GM10248 (cell line): ENCODE measurements around the gene ENC1.

ENCODE experiments used
- CTCF ChIA-PET: fragments of 300-600 bp; sonication (Branson Sonifier 250); formaldehyde crosslinking; extraction: SDS; loops from one replicate; lab custom pipeline; 2021; ENCODE audit warnings: antibody characterized with exemption; lab: Yijun Ruan, JAX
- POLR2A ChIA-PET: fragments of 350-650 bp; sonication (Branson Sonifier 250); formaldehyde crosslinking; extraction: SDS; loops from one replicate; lab custom pipeline; 2020; ENCODE audit warnings: antibody characterized with exemption; lab: Yijun Ruan, JAX
- DNase-seq: peaks from one replicate; pipeline ENCODE4 v3.0.0; 2012; ENCODE audit errors: extremely low spot score
- TF ChIP-seq, protein P1 (sequence below): IDR thresholded peaks from 2 replicates; pipeline ENCODE4 v1.5.1; 2012; ENCODE audit warnings: mild to moderate bottlenecking, low read depth; ENCODE audit errors: extremely low read depth, missing control alignments, control extremely low read depth

Gene ENC1

DNA sequence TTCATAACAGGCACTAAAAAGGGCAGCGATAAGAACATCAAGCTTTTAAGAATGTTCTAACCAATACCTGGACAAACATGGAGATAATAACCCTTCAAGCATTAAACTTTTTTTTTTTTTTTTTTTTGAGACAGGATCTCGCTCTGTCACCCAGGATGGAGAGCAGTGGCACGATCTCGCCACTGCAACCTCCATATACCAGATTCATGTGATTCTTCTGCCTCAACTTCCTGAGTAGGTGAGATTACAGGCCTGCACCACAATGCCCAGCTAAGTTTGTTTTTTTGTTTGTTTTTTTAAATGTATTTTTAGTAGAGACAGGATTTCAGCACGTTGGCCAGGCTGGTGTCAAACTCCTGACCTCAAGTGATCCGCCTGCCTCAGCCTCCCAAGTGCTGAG is 14.7 kb upstream of the ENC1 start:
- ChIA-PET CTCF (interaction anchor here (1.1 to 2.0 kb wide), 2 partner anchors 9 to 753 kb away, joined by 3 to 15 read pairs; no protein-coding TSS in a partner anchor), POLR2A (no interaction called here)
- no peak for DNase-seq
- TF ChIP-seq, protein P1, sequence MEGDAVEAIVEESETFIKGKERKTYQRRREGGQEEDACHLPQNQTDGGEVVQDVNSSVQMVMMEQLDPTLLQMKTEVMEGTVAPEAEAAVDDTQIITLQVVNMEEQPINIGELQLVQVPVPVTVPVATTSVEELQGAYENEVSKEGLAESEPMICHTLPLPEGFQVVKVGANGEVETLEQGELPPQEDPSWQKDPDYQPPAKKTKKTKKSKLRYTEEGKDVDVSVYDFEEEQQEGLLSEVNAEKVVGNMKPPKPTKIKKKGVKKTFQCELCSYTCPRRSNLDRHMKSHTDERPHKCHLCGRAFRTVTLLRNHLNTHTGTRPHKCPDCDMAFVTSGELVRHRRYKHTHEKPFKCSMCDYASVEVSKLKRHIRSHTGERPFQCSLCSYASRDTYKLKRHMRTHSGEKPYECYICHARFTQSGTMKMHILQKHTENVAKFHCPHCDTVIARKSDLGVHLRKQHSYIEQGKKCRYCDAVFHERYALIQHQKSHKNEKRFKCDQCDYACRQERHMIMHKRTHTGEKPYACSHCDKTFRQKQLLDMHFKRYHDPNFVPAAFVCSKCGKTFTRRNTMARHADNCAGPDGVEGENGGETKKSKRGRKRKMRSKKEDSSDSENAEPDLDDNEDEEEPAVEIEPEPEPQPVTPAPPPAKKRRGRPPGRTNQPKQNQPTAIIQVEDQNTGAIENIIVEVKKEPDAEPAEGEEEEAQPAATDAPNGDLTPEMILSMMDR, result no peak

DNA sequence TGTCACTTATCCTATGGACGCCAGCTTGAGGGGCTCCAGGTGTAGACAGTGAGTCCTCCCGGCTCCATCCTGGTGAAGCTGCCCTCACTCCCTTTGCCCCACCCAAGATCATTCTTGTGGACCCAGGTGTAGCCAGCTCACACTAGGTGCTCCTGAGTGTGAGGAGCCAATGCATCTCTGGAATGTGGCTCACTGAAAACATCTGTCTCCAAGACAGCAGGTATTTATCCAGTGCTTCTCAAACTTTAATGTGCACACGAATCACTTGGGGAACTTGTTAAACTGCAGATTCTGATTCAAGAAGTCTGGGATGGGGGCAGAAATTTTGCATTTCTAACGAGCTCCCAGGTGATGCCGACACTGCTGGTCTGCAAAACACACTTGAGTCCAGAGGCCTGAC is 13.5 kb upstream of the ENC1 start:
- DNase-seq, result no peak
- ChIA-PET CTCF (interaction anchor here (1.6 to 2.4 kb wide), 3 partner anchors 8 to 752 kb away, joined by 4 to 15 read pairs (median 6); partner anchors contain the start of gene ENC1), POLR2A (no interaction called here)
- TF ChIP-seq, protein P1, result no peak

DNA sequence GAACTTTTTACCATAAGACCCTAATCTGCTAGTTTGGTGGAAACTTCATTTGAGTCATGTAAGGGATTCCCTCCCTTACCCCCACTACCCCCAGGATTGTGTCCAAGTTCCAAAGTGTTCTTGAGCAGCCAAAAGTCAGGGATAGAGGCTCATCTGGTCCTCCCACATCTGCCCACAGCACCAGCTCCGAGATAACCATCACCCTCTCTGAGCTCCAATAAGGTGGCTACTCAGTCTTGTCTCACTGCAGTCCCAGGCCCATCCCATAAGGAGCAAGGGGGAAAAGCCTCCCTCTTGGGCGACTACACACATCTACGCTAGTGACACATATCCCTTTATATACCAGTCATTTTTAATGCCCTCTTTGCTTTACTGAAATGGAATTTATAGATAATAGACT is 12.0 kb upstream of the ENC1 start:
- CTCF ChIA-PET, result interaction anchor here (1.1 to 2.4 kb wide), 2 partner anchors 10 to 750 kb away, joined by 4 to 6 read pairs; no protein-coding TSS in a partner anchor
- TF ChIP-seq, protein P1, result no peak
- no peak for DNase-seq
- POLR2A ChIA-PET, result no interaction called here

DNA sequence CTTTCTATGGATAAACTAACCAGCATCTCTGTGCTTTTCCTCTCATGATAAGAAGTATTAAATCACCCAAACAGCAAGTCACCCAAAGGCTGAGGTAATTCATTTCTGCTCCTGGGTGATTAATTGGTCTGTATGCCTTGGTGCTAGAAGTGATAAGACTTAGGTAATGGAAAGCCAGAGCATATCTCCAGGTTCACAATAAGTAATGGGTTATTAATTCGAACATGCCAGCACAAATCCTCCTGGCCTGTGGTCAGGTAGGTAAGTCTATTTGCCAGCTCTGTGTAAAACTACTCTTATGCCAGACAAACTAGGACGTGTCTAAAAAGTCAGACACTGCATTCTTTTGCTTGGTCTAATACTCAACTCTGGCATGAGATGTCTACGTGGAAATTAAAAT is 11.2 kb upstream of the ENC1 start:
- DNase-seq, result no peak
- ChIA-PET POLR2A (no interaction called here), CTCF (interaction anchor here (1.0 to 1.1 kb wide), 2 partner anchors 739 to 750 kb away, joined by 3 to 4 read pairs; no protein-coding TSS in a partner anchor)
- TF ChIP-seq, protein P1, result no peak

DNA sequence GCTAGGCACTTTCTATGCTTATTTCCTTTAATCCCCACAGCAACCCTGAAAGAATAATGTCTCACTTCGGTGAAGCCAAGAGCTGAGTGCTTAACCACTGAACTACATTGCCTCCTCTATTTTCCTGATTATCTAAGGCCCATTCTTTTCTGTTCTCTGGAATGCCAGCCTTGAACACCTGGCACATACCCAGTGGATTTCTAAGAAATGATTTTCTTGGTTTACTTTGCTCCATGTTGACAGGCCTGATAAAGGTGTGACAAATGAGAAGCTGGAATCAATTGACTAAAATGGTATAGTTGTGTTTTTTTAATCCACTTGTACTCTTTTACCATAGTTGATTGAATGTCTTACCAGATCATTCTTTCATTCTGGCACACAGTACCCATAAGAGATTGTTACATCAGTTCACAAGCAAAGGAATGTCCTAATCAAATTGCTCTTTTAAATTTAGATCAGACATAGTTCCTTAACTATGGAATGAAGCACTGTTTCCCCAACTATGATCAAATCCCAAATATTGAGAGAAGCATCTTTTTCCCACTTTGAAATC is 9.0 kb upstream of the ENC1 start:
- no peak for DNase-seq
- CTCF ChIA-PET, result interaction anchor here (0.7 to 2.9 kb wide), 18 partner anchors 9 to 1058 kb away, joined by 3 to 52 read pairs (median 5); partner anchors contain the start of gene ENC1
- POLR2A ChIA-PET, result no interaction called here
- TF ChIP-seq, protein P1, result no peak

DNA sequence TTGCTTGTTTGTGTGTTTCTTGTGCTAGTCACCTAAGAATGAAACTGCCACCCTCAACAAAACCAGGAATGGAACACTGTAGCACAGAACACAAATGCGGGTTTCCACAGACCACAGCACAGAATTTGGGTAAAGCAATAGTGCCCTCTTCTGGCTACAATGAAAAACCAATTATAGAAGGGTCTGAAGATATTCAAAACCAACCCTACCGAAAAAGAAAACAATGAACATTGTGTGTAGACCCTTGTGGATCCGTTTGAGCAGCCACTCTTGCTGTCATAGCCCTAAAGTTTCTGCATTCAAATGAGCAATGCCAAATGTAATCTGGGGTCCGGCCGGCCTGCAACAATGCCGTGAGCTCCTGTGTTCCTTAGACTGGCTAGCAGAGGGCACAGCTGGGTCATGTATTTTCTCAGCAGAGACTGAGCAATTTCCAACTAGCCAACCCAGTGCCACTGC is 8.3 kb upstream of the ENC1 start:
- TF ChIP-seq, protein P1, result peak; percentile 32
- peak; percentile 65 for DNase-seq
- ChIA-PET CTCF (interaction anchor here (0.7 to 2.9 kb wide), 17 partner anchors 8 to 1058 kb away, joined by 3 to 52 read pairs (median 5); partner anchors contain the start of gene ENC1), POLR2A (interaction anchor here (0.6 kb wide), 1 partner anchor 329 kb away, joined by 3 read pairs; no protein-coding TSS in a partner anchor)
